GM18499 (cell line): ENCODE results near the gene STAG2.
"Not testable (repeated sequence)": the region's sequence is repeated elsewhere in the genome, so short reads cannot be mapped to it uniquely, and the experiment has no call there.

Source experiments
- ATAC-seq: cut with Tn5 transposase; IDR thresholded peaks from one replicate; pipeline ENCODE4 v1.9.1; 2021; ENCODE audit warnings: moderate number of reproducible peaks; ENCODE audit not compliant: insufficient read depth, unreplicated experiment

The STAG2 gene

DNA sequence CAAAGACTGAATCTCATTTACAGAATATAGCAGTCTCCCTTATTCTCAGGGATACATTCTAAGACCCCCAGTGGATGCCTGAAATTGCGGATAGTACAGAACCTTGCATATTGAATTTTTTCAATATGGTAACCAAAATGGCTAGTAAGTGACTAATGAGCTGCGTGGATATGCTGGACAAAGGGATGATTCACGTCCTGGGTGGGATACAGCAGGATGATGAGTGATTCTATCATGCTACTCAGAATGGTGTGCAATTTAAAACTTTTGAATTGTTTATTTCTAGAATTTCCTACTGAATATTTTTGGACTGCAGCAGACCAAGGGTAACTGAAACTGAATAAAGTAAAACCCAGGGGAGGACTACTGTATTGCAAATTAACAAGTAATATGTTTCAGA, 66.7 kb downstream of the STAG2 start:
- ATAC-seq, result no peak

DNA sequence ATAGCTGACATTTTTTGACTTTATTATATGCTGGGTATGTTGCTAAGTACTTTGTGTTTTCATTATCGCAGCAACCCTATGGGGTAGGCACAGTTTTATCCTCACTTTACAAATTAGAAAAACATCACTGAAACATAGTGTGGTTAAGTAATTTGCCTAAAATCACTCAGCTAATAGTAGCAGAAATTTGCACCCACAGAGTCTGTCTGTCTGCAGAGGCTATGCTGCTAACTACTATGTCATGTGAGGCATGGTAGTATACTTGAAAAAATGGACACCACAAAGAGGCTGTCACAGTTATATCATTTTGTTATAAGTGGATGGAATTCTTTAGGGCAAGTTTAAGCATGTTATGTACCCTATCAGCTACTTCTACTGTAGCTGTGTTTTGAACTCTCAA, 69.0 kb downstream of the STAG2 start:
- ATAC-seq, result peak; percentile 74

DNA sequence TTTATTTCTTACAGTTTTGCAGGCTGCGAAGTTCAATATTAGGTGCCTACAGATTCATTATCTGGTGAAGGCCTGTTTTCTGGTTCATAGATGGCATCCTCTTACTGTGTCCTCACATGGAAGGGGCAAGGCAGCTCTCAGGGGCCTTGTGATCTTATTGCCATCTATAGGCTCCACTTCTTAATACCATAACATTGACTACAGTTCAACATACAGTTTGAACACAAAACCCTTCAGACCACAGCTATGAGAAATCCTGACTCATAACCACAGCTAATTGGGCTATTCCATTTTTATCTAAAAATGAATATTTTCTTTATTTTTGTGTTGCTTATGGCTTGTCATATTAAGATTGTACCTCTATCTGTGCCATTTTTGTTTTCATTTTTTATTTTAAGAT, 72.3 kb downstream of the STAG2 start:
- no peak for ATAC-seq

DNA sequence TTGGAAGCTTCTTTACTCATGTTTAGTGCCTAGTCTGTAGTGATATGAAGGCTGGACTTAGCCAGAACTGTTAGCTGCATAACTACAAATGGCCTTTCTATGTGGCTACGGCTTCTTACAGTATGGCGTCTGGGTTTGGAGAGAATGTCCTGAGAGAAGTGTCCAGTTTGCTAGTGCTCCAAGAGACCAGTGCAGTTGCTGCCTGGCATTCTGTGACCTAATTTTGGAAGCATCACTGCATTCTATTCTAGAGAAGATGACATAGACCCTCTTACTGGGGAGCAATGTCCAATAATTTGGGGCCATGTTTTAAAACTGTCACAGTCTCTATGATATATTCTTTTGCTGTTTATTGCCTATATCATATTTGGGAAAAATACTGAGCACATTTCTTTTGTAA, 74.2 kb downstream of the STAG2 start:
- ATAC-seq, result no peak

DNA sequence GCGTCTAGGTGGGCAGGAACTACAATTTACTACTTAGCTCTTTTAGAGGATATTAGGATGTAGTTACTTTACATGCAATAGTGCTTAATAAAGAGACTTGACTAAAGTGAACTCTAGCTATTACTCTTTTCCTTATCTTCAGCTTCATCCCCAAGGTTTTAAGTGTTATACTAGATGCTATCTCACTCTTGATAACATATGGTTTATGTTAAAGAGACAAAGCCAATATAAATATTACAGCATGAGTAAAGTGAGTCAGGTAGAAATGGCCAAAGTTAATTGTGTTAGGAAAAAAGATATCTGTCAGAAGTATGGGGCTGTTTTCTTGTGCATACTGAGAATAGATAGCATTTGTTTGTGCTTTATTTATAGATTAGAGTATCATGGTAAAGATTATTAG, 80.5 kb downstream of the STAG2 start:
- ATAC-seq, result no peak

DNA sequence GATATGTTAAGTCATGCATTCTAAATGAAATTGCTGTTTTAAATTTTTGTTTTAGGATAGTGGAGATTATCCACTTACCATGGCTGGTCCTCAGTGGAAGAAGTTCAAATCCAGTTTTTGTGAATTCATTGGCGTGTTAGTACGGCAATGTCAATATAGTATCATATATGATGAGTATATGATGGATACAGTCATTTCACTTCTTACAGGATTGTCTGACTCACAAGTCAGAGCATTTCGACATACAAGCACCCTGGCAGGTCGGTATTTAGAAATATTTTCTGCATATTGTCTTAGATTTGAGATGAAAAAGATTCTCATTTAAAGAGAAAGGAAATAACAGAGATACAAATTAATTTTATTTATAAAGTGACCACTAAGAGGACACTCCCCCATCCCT, 83.6 kb downstream of the STAG2 start:
- no peak for ATAC-seq

DNA sequence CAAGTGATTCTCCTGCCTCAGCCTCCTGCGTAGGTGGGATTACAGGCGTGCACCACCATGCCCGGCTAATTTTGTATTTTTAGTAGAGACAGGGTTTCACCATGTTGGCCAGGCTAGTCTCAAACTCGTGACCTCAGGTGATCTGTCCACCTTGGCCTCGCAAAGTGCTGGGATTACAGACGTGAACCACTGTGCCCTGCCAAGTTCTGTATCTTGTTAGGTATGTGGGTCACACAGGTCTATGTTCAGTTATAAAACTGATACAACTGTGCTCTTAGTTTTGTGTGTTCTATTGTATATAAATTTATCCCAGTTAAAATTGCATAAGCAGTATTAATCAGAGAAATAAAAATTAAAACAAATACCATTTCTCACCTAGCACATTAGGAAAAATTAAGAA, 122.9 kb downstream of the STAG2 start:
- not testable (repeated sequence) for ATAC-seq

DNA sequence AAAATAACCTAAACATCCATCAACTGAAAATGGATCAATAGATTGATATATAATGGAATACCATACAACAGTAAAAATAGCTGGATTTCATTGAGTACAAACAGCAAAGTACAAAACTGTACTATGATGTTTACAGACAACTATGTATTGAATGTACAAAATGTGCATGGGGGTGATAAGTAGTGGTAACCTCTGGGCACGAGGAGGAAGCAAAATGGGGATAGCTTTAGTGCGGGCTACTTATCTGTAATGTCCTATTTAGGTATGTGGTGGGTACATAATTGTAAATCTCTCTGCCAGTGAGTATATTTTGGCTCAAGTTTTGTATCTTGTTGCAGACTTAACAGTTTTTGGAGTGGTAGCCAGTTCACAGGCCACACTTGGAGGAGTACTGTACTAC, 123.6 kb downstream of the STAG2 start:
- ATAC-seq, result no peak

DNA sequence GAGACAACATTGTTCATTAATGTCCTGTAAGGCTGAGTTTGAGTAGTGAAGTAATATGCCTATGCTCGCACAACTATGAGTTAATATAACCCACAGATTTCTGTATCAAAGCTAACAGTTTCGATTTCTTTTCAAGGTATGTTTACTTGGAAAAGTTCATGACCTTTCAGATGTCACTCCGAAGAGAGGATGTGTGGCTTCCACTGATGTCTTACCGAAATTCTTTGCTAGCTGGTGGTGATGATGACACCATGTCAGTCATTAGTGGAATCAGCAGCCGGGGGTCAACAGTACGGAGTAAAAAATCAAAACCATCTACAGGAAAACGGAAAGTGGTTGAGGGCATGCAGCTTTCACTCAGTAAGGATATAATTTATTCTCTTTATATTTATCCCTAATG, 124.9 kb downstream of the STAG2 start:
- ATAC-seq, result no peak

DNA sequence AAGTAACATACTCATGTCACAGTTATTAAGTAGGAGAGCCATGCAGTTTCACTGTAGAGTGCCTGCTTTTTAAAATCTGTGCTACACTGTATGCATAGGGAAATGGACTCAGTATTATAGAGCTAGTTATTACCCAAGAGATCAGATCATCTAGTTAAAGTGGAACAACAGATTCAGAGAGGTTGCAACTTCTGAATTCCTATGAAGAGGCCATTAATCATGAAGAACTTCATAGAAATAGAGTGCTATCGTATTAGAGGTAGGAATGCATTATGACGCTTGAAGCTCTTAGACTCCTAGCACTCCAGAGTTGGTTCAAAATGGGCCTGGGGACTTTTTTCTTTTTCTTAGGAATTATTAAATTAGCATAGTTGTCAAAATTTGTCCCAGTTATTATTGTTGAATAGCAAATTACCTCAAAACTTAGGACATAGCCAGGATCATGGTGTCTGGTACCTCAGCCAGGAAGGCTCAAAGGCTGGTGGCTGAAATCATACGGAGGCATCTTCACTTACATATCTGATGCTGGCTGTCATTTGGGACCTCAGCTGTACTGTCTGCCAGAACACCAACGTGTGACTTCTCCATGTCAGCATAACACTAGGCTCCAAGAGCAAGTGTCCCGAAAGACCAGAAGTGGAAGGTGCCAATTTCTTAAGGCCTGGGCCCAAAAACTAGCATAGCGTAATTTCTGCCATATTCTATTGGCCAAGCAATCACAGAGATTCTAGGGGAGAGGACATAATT, 125.7 kb downstream of the STAG2 start:
- no peak for ATAC-seq

DNA sequence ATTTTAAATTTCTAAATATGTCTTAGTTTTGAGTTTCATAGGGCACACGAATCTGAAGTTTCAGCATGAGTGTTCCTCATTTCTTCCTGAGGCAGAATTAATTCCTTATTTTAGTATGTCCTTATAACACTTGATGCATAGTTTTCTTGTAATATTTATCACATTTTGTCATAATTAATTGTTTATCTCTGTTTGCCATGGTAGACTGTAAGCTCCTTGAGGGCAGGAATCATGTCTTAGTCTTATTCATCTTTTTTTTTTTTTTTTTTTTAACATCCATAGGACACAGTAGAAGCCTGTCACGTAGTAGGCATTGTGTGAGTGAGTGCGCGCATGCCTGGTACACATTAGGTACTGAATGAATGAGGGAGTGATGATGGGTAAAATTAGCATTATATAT, 131.7 kb downstream of the STAG2 start:
- ATAC-seq, result no peak

DNA sequence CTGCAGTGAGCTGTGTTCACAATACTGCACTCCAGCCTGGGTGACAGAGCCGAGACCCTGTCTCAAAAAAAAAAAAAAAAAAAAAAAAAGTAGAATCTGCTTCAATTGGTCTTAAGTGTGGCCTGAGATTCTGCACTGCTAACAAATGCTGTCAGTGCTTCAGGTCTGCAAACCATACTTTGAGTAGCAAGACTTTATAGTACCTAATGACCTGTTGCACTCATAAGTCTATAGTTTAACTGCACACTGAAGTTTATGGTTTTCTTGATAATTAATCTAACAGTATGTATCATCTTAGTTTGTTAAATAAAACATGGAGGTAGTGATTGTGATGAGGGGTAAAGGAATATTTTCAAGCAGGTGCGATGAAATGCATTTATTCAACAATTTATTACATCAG, 135.6 kb downstream of the STAG2 start:
- ATAC-seq, result no peak

DNA sequence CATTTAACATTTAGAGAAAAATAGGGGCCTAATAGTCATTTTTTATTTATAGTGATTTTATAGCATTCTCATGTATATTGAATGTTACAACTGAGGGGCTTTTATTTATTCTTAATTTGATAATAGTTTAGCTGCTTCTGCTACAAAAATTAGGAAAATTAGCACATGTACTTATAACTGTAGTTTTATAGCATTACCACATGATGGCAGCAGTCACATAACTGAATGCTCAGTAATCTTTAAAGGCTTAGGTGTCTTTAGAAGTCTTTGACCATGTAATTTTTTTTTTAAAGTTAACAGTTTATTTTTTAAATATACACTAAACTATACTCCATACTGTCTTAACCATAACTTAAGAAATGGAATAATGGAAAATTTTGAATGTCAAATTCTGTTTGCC, 136.6 kb downstream of the STAG2 start:
- ATAC-seq, result no peak

DNA sequence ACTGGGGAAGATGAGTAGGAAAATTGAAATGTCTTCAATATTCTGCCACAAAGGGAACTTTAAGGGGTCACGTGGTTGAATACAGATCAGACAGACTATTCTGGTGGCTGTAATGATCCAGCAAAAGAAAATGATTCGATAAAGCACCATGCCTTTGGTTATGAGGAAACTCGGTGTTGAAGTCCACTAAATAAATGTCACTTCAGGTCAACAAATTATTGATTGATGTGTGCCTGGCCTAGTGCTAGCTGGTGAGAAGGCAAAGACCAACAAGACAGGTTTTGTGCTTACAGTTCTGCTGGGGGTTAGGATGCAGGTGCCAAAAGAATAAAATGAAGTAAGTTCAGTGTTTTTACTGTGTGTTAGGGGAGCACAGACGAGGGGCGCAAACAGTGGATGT, 142.5 kb downstream of the STAG2 start:
- ATAC-seq, result no peak

DNA sequence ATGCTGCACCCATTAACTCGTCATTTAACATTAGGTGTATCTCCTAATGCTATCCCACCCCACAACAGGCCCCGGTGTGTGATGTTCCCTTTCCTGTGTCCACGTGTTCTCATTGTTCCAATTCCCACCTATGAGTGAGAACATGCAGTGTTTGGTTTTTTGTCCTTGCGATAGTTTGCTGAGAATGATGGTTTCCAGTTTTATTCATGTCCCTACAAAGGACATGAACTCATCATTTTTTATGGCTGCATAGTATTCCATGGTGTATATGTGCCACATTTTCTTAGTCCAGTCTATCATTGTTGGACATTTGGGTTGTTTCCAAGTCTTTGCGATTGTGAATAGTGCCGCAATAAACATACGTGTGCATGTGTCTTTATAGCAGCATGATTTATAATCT, 143.0 kb downstream of the STAG2 start:
- ATAC-seq, result not testable (repeated sequence)

DNA sequence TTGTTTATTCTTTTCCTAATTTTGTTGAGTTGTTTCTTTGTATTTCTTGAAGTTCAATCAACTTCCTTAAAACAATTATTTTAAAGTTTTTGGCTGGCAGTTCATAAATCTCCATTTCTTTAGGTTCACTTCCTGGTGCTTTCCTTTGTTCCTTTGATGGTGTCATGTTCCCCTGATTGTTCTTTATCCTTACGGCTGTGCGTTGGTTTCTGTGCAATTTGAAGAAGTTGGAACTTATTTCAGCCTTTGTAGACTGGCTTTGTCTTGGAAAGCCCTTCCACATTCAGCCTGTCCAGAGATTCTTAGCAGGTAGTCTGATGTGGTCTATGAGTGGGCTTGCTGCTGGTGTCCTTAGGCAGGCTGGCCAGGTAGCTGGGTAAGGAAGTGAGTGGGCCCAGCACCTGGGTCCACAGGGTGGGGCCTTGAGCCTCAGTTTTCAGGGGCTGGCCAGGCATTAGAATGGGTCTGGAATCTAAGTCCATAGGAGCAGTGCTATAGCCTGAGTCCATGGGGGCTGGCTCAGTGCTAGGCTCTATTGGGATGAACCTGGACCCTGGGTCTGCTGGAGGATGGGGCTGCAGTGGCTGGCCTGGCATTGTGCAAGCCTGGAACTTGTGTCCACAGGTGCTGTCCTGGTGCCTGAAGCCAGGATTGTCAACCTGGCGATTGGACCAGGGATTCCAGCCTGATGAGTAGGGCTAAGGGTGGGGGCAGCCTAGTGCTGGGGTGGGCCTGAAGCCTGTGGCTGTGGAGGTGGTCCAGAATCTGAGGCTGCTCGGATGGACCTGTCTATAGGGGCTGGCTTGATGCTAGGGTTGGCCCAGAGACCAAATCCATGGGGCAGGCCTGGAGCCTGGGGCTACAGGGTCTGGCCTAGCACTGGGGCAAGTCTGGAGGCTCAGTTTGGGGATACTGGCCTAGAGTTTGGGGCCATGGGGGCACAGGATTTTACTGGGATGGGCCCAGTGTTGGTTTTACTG, 152.4 kb downstream of the STAG2 start:
- ATAC-seq, result no peak

DNA sequence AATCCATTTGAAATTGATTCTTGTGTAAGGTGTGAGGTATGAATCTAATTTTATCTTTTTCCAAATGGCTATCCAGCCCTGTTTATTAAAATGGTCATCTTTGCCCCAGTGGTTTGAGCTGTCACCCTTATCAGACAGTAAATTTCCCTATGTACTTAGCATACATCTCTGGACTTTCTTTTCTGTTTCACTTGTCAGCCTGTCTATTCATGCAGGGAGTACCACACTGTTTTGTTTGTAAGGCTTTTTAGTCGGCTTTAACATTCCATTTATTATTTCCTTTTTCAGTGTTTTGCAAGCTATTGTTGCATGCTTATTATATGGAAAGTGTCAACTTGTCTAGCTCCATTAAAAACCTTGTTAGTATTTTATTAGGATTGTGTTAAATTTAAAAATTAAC, 155.8 kb downstream of the STAG2 start:
- ATAC-seq, result no peak

DNA sequence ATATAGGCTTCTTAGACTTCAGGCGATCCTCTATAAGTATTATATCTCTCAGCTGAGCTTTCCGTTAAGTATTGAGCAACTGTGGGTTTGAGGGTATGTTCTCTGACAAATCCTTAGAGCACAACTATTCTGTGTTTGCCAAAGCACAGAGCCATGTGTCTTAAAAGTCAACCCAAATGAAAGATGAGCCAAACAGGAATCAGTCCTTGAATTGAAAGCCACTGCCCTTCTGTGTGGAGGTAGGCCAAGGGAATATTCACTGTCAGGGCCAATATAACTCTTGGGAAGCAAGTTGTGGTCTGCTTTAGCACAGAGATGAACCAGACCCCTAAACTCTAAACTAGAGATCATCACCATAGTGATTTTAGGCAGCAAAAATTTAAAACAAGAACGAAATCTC, 164.0 kb downstream of the STAG2 start:
- no peak for ATAC-seq

DNA sequence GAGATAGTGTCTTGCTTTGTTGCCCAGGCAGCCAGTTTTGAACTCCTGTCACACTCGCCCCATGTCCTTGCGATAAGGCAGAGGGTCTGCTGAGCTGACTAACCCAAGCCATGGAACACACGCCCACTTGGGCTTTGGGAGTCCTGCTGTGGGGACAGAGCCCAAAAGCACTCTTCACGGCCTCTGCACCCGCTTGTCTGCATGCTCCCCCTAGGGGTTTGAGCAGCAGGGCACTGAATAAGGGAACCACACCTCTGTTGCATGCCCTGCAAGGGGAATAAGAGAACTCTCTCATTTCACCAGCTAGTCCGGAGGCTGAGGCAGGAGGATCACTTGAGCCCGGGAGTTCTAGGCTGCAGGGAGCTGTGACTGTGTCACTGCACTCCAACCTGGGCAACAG, 166.0 kb downstream of the STAG2 start:
- ATAC-seq, result no peak

DNA sequence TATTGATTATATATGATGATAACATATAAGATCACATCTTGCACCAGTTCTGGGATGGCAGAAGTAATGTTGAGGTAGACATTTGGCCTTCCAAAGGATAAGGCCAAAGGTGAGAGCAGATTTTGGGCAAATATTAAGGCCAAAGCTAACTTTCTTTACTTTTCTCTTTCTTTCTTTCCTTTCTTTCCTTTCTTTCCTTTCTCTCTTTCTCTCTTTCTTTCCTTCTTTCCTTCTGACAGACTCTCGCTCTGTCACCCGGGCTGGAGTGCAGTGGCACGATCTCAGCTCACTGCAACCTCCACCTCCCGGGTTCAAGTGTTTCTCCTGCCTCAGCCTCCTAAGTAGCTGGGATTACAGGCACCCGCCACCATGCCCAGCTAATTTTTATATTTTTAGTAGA, 170.9 kb downstream of the STAG2 start:
- not testable (repeated sequence) for ATAC-seq

DNA sequence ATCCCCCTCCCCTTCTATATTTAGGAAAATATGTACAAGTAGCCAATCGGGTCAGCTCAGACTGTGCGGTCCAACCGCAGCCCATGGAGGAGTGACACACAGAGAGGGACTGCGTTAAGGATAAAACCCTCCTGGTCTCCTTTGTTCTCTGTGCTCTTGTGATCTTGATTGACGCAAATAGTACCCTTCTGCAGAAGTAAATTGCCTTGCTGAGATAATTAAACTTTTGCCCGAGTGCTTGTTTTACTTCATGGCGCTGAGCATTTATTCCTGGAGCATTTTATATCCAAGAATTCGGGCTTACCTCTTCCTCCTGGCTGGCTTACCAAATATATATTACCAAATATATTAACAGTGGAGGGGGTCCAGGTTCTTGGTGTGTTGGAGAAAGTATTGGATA, 184.2 kb downstream of the STAG2 start:
- ATAC-seq, result no peak

DNA sequence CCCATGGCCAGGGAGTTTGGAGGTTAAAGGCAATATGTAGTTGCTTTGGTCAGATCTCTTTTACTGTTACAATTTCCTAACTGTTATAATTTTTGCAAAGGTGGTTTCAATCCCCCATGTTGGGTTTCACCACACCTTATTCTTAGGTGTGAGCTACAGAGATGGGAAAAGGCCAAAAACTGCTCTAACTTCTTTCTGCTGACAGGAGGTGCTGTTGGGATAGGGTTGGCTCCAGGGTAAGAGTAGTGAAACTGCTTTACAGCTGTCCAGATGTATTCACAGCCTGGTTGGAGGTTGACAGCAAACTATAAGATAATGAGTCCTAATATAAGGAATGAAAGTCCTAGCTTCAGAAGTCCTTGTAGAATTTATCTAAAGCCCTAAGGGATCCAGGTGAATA, 189.7 kb downstream of the STAG2 start:
- no peak for ATAC-seq
